Measurements from ENCODE around the gene COPS7B. TPM values are rescaled to one million over a fixed set of nuclear protein-coding genes. Genes with fewer than 3 reads are reported as not detected.

The COPS7B gene
- total and polyA plus RNA-seq, 10 of the 15 experiments (the other 5 are each of a cell fraction or from before 2014, with no cell fraction given), result 6.3 to 58.8 (median 40.4) TPM

DNA sequence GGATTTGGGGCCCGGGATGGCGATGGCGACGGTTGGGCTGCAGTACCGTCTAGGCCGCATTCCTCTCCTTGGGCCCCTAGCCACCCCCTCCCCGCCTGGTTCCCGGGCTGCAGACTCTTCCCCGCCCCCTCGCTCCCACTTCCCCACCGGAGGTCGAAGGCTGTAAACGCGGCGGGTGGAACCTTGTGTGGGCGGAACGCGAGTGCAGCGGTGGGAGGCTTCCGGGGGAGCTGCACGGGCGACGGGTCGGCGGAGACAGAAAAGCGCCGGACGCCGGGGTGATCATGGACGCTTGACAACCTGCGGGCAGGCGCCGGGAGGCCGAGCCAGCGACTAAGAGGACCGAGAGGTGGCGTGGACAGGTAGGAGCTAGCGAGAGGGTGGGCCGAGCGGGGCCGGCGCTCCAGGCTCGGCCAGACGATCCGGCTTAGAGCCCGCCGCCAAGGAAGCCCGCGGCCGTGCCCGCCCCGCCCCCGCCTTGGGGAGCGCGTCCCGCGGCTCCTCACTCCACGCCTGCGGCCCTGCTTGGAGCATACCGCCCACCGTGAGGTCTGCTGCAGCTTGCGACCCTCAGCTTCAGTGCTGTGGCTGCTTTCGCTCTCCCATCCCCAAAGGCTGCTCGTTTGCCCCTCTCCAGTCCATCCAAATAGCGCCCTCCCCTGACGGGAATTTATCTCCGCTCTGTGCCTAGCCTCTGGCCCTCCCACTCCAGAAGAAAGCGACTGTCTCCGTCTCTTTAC is at the start of gene COPS7B (continued):
- TF ChIP-seq, protein P1, sequence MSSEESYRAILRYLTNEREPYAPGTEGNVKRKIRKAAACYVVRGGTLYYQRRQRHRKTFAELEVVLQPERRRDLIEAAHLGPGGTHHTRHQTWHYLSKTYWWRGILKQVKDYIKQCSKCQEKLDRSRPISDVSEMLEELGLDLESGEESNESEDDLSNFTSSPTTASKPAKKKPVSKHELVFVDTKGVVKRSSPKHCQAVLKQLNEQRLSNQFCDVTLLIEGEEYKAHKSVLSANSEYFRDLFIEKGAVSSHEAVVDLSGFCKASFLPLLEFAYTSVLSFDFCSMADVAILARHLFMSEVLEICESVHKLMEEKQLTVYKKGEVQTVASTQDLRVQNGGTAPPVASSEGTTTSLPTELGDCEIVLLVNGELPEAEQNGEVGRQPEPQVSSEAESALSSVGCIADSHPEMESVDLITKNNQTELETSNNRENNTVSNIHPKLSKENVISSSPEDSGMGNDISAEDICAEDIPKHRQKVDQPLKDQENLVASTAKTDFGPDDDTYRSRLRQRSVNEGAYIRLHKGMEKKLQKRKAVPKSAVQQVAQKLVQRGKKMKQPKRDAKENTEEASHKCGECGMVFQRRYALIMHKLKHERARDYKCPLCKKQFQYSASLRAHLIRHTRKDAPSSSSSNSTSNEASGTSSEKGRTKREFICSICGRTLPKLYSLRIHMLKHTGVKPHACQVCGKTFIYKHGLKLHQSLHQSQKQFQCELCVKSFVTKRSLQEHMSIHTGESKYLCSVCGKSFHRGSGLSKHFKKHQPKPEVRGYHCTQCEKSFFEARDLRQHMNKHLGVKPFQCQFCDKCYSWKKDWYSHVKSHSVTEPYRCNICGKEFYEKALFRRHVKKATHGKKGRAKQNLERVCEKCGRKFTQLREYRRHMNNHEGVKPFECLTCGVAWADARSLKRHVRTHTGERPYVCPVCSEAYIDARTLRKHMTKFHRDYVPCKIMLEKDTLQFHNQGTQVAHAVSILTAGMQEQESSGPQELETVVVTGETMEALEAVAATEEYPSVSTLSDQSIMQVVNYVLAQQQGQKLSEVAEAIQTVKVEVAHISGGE (CRISPR knock-in tag; IDR thresholded peaks at IDR 0.05), result peak; percentile 99
- TF ChIP-seq EGR1 (IDR thresholded peaks at IDR 0.05; ENCODE audit: borderline replicate concordance in 1 of 2, low read depth in 2 of 2, low read length in 2 of 2) (peak; percentile 72 to 81), CBX5 (IDR thresholded peaks at IDR 0.05; ENCODE audit: low read depth) (peak; percentile 96; the same call in 1 of the 2 replicates), ZBED1 (IDR thresholded peaks at IDR 0.05; ENCODE audit: borderline replicate concordance) (no peak), POLR2A (IDR thresholded peaks at IDR 0.05; ENCODE audit: low read depth, low read length) (peak; percentile 78), TARDBP (IDR thresholded peaks at IDR 0.05; ENCODE audit: borderline replicate concordance) (peak; percentile 95), BRCA1 (IDR thresholded peaks at IDR 0.05; ENCODE audit: low read depth, low read length) (no peak), NR2F1 (conservative IDR thresholded peaks at IDR 0.05) (peak; percentile 55; the same call in 1 of the 2 replicates), RAD51 (IDR thresholded peaks at IDR 0.05) (no peak), NFYB (IDR thresholded peaks at IDR 0.05; ENCODE audit: insufficient read depth, low read depth, low read length) (no peak), MEF2A (IDR thresholded peaks at IDR 0.05; ENCODE audit: insufficient read depth, low read depth, low read length) (peak; percentile 84; the same call in 1 of the 2 replicates), ESRRA (IDR thresholded peaks at IDR 0.05; ENCODE audit: low read length) (peak; percentile 90), RELA (IDR thresholded peaks at IDR 0.05; ENCODE audit: borderline replicate concordance, partially characterized antibody) (peak; percentile 73), HDAC2 (IDR thresholded peaks at IDR 0.05) (peak; percentile 97), CHD2 (IDR thresholded peaks at IDR 0.05; ENCODE audit: borderline replicate concordance, low read depth, low read length) (peak; percentile 83), GABPA (IDR thresholded peaks at IDR 0.05; ENCODE audit: low read depth) (peak; percentile 98), JUNB (IDR thresholded peaks at IDR 0.05) (no peak), IRF4 (IDR thresholded peaks at IDR 0.05; ENCODE audit: low read depth, low read length) (peak; percentile 56)
- TF ChIP-seq, protein P2, sequence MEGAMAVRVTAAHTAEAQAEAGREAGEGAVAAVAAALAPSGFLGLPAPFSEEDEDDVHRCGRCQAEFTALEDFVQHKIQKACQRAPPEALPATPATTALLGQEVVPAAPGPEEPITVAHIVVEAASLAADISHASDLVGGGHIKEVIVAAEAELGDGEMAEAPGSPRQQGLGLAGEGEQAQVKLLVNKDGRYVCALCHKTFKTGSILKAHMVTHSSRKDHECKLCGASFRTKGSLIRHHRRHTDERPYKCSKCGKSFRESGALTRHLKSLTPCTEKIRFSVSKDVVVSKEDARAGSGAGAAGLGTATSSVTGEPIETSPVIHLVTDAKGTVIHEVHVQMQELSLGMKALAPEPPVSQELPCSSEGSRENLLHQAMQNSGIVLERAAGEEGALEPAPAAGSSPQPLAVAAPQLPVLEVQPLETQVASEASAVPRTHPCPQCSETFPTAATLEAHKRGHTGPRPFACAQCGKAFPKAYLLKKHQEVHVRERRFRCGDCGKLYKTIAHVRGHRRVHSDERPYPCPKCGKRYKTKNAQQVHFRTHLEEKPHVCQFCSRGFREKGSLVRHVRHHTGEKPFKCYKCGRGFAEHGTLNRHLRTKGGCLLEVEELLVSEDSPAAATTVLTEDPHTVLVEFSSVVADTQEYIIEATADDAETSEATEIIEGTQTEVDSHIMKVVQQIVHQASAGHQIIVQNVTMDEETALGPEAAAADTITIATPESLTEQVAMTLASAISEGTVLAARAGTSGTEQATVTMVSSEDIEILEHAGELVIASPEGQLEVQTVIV (IDR thresholded peaks at IDR 0.05; ENCODE audit: borderline replicate concordance, partially characterized antibody), result peak; percentile 46
- TF ChIP-seq, protein P3, sequence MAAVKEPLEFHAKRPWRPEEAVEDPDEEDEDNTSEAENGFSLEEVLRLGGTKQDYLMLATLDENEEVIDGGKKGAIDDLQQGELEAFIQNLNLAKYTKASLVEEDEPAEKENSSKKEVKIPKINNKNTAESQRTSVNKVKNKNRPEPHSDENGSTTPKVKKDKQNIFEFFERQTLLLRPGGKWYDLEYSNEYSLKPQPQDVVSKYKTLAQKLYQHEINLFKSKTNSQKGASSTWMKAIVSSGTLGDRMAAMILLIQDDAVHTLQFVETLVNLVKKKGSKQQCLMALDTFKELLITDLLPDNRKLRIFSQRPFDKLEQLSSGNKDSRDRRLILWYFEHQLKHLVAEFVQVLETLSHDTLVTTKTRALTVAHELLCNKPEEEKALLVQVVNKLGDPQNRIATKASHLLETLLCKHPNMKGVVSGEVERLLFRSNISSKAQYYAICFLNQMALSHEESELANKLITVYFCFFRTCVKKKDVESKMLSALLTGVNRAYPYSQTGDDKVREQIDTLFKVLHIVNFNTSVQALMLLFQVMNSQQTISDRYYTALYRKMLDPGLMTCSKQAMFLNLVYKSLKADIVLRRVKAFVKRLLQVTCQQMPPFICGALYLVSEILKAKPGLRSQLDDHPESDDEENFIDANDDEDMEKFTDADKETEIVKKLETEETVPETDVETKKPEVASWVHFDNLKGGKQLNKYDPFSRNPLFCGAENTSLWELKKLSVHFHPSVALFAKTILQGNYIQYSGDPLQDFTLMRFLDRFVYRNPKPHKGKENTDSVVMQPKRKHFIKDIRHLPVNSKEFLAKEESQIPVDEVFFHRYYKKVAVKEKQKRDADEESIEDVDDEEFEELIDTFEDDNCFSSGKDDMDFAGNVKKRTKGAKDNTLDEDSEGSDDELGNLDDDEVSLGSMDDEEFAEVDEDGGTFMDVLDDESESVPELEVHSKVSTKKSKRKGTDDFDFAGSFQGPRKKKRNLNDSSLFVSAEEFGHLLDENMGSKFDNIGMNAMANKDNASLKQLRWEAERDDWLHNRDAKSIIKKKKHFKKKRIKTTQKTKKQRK (IDR thresholded peaks at IDR 0.05; ENCODE audit: low read depth, low read length), result peak; percentile 72
- TF ChIP-seq, protein P4, sequence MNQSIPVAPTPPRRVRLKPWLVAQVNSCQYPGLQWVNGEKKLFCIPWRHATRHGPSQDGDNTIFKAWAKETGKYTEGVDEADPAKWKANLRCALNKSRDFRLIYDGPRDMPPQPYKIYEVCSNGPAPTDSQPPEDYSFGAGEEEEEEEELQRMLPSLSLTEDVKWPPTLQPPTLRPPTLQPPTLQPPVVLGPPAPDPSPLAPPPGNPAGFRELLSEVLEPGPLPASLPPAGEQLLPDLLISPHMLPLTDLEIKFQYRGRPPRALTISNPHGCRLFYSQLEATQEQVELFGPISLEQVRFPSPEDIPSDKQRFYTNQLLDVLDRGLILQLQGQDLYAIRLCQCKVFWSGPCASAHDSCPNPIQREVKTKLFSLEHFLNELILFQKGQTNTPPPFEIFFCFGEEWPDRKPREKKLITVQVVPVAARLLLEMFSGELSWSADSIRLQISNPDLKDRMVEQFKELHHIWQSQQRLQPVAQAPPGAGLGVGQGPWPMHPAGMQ (IDR thresholded peaks at IDR 0.05; ENCODE audit: borderline replicate concordance), result no peak

All from GM12878 (cell line).